ENCODE measurements around the gene HOXB7. TPM values are rescaled to one million over a fixed set of nuclear protein-coding genes. Genes with fewer than 3 reads are reported as not detected.

HOXB7 gene
- total RNA-seq, 2 experiments from 2014 or later = 0.29 TPM; not detected in 1

DNA sequence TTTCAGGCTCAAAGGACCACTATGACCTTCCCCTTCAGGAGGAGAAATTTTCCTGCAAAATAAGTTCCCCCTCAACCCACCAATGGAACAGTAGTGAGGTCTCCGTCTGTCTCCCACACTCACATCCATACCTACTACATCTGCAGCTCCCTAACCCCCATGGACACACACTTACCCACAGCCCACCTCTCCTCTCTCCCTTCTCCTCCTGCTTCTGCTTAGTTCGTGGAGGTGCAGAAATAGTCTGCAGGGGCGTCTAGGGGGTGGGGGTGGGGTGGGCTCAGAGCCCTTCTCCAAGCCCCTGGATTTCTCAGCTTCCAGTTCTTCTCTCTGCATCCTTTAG, 41.6 kb downstream of the HOXB7 start:
- Mint-ChIP-seq H3K4me3 (no peak overlapping the region), H3K4me1 (ENCODE audit: low read depth) (peaks cover 5% of the 10 kb centered on the region), H3K9me3 (no peaks in the 10 kb centered on the region), H3K27me3 (ENCODE audit: low read depth) (peaks cover 14% of the 10 kb centered on the region), H3K27ac (no peak overlapping the region), H3K36me3 (ENCODE audit: low read depth) (no peaks in the 10 kb centered on the region)
- intact Hi-C loops (cut with micrococcal nuclease) = no loop called here
- CTCF ChIA-PET = no interaction called here
- no peak for DNase-seq

DNA sequence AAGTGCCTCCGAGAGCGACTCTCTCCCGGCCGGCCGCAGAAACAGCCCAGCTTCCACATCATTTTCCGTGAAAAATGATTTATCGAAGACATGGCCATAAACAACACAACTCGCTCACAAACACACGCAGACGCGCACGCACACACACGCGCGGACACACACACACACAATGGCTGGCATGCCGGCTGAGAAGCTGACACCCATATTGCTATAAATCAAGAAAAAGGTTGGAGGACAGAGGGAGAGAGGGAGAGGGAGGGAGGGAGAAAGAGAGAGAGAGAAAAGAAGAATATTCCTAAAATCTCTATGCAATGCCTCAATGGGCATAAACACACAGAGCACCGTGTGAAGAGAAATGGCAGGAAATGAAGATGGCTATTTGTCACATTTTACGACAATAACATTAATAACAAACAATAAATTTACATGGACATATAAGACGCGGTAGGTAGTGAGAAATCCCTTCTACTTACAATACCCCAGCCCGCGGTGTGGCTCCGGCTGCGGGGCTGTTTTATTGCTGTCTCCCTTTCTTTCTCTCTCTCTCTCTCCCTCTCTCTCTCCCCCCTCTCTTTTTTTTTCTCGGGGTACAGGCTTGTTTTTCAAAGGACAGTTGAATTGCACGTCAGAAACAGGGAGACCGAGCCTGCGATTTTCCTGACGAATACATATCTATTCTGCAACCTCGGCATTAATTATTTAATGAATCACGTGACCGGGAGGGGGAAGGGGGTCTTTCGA, 42.1 kb downstream of the HOXB7 start:
- Mint-ChIP-seq H3K27me3 (ENCODE audit: low read depth) (peaks cover 16% of the 10 kb centered on the region), H3K27ac (no peak overlapping the region), H3K4me1 (ENCODE audit: low read depth) (peaks cover 5% of the 10 kb centered on the region), H3K36me3 (ENCODE audit: low read depth) (no peaks in the 10 kb centered on the region), H3K4me3 (peak overlapping the region; percentile 37), H3K9me3 (no peaks in the 10 kb centered on the region)
- CTCF ChIA-PET = interaction anchor here (0.6 kb wide), 1 partner anchor 762 kb away, joined by 3 read pairs; no protein-coding TSS in a partner anchor
- DNase-seq = no peak
- intact Hi-C loops (cut with micrococcal nuclease) = no loop called here

DNA sequence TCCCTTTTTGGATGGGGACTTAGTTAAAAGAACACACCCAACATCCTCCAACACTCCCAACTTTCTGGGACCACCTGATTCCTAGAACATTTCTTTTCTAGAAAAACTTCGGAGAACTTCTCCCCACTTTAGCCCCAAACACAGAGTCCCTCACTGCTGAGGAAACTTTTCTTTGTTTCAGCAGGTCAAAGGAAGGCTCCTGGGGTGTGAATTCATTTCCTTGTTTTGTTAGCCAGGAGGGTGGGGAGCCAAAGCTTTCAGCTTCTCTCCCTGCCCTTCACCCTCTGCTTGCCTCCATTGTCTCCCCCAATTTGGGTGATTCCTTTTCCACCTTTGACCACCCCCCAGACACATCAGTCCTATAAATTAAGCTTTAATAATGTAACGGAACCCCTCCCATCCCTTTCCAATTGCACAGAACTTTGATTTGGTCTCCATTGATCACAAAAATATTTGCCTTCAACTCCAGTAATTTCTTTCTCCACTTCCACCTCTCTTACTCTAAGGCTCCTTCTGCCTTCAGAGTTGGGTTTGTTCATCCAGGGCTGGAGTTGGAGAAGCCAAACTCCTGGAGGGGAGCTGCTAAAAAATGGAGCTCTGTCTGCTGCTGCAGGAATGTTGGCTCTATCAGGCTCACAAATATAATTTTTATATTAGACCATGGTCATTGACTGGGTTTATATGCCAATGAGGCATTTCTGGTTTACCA, 43.0 kb downstream of the HOXB7 start:
- Mint-ChIP-seq H3K4me1 (ENCODE audit: low read depth) (peaks cover 5% of the 10 kb centered on the region), H3K9me3 (no peaks in the 10 kb centered on the region), H3K27me3 (ENCODE audit: low read depth) (peaks cover 16% of the 10 kb centered on the region), H3K4me3 (no peak overlapping the region), H3K36me3 (ENCODE audit: low read depth) (no peaks in the 10 kb centered on the region), H3K27ac (no peak overlapping the region)
- intact Hi-C loops (cut with micrococcal nuclease) = no loop called here
- DNase-seq = no peak
- CTCF ChIA-PET = interaction anchor here (0.6 kb wide), 1 partner anchor 762 kb away, joined by 3 read pairs; no protein-coding TSS in a partner anchor

DNA sequence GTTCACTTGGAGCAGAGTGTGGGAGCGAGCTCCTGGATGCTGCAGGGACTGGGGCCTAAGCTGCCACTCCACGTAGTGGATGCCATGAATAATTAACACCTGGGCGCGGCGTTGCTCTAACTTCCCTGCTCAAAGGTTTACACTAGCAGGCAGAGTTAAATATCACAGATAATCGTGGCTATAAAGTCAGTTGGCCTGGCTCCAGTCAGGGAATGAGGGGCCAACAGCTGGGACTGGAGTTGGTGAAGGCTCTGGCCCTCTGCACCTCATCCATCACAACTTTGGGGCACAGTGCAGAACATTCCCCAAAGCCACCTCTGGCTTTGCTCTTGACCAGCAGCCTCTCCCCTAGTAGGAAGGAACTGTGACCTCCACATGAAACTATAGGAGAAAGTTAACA, 43.6 kb downstream of the HOXB7 start:
- Mint-ChIP-seq H3K4me1 (ENCODE audit: low read depth) (peaks cover 5% of the 10 kb centered on the region), H3K36me3 (ENCODE audit: low read depth) (no peaks in the 10 kb centered on the region), H3K27ac (no peak overlapping the region), H3K27me3 (ENCODE audit: low read depth) (peaks cover 20% of the 10 kb centered on the region), H3K4me3 (no peak overlapping the region), H3K9me3 (no peaks in the 10 kb centered on the region)
- intact Hi-C loops (cut with micrococcal nuclease) = no loop called here
- no peak for DNase-seq
- CTCF ChIA-PET = no interaction called here

DNA sequence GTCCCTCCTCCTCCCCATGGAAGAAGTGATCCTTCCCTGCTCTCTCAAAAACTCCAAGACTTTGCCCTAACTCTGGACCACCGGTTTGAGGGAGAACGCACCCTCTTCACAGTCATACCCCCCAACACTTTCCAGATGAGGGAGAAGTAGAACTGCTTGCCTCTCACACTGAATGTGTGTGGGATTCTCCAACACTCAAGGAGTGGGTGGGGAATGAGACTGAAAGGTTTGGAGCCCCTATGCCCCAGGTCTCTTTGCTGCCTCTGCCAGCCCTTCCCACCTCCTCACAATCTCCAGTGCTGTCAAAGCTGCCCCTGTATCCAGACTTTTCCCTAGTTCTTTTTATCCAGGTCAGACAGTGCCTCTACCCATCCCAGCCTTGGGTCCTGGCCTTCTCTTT, 44.1 kb downstream of the HOXB7 start:
- CTCF ChIA-PET = no interaction called here
- no peak for DNase-seq
- intact Hi-C loops (cut with micrococcal nuclease) = no loop called here
- Mint-ChIP-seq H3K4me3 (no peak overlapping the region), H3K27me3 (ENCODE audit: low read depth) (peaks cover 20% of the 10 kb centered on the region), H3K4me1 (ENCODE audit: low read depth) (peaks cover 5% of the 10 kb centered on the region), H3K9me3 (no peaks in the 10 kb centered on the region), H3K27ac (no peak overlapping the region), H3K36me3 (ENCODE audit: low read depth) (no peaks in the 10 kb centered on the region)

DNA sequence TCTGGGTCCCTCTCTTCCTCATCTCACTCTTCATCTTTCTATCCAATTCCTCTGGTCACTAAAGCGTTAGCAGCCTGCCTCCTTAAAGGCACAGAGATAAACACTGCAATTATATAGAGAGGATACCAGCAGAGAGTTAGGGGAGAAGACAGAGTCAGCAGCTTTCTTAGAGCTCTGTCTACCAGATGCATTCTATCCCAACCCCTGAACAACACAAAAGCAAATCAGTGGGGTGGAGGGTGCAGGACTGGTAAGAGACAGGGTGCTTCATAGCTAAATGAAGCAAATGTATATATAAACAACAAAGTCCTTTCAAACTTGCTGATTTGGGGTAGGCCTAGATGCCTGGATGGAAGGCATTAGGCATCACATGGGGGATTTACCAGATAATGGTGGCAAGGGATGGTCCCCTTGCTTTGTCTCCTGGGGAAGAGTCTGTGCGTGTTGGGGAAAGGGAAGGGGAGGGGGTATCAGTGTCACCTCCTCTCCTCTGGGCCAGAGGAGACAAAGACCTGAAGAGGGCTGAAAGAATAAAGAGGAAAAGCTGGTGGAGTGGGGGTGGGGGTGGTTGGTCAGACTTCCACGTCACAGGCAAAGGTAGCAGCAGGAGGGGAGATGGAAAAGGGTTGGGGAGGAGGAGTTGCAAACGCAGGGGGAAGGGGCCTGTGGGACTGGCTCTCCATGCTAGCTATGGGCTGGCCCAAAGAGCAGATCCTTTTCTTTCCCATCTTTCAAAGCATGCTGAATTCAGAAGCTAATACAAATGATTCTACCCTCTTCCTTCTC, 44.7 kb downstream of the HOXB7 start:
- Mint-ChIP-seq H3K9me3 (no peaks in the 10 kb centered on the region), H3K27me3 (ENCODE audit: low read depth) (peaks cover 20% of the 10 kb centered on the region), H3K36me3 (ENCODE audit: low read depth) (no peaks in the 10 kb centered on the region), H3K4me1 (ENCODE audit: low read depth) (peaks cover 5% of the 10 kb centered on the region), H3K27ac (no peak overlapping the region), H3K4me3 (no peak overlapping the region)
- CTCF ChIA-PET = interaction anchor here (0.6 kb wide), 1 partner anchor 137 kb away, joined by 4 read pairs; no protein-coding TSS in a partner anchor
- DNase-seq = no peak
- intact Hi-C loops (cut with micrococcal nuclease) = no loop called here

DNA sequence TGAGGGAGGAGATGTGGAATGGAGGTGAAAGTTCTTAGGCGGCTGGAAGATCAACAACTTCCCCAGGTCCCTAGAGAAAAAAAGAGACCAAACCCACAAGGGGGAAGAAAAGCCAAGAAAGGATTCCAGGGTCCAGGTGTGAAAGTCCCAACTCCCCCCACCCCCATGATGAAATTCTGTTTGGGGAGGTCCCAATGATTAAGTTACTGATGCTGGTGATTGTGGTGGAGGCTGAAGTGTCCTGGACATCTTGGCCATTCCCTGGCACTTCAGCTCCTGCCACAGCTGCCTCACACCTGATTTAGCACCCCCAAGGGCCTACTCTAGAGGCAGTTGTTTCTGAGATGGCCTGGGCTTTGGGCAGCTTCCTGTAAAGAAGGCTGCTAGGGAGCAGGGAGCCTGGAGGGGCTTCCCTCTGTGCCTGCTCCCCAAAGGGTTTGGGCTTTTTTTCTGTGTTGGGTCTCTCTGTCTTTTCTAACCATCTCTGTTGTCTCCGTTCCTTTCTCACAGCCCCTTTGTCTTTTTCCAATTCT, 45.7 kb downstream of the HOXB7 start:
- H3K4me3 Mint-ChIP-seq = no peak overlapping the region
- CTCF ChIA-PET = interaction anchor here (0.5 kb wide), 1 partner anchor 219 kb away, joined by 3 read pairs; no protein-coding TSS in a partner anchor
- H3K9me3 Mint-ChIP-seq = no peaks in the 10 kb centered on the region
- H3K27me3 Mint-ChIP-seq (ENCODE audit: low read depth) = peaks cover 20% of the 10 kb centered on the region
- DNase-seq = no peak
- peaks cover 5% of the 10 kb centered on the region for H3K4me1 Mint-ChIP-seq (ENCODE audit: low read depth)
- H3K27ac Mint-ChIP-seq = no peak overlapping the region
- no peaks in the 10 kb centered on the region for H3K36me3 Mint-ChIP-seq (ENCODE audit: low read depth)
- intact Hi-C loops (cut with micrococcal nuclease) = no loop called here

DNA sequence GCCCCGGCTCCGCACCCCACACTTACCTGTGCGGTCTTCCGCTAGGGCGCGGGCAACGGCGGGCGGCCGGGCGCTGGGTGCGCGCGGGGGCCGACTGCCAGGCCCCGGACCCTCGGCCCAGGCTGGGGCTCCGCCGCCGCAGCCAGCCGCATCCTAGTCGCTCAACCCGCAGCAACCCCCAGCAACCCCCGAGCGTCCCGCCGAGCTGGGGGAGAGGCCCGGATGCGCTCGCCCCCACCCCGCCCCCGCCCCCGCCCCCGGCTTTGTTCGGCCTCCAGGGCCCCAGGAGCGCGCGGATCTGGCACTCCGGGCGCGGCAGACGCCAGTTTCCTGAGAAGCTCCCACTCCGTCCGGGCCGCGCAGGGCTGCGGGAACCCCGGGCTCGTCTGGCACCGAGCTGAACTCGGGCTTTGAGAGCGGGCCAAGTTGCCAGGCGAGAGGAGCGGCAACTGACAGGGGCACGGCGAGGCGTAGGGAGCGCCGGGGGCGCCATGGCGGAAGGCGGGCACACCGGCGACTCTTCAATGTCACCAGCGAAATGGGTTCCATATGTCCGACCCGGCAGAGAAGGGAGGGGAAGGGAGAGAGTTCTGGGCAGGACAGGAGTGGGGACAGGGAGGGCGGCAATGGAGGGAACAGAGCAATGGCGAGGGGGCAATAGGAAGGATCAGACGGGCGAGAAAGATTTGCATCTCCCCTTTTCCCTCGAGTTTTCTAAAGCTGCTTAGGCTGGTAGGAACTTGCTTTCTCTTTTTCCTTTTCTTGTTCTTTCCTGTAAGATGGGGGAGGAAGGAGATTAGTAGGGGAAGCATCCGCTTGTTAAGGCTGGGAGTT, 46.4 kb downstream of the HOXB7 start:
- Mint-ChIP-seq H3K27me3 (ENCODE audit: low read depth) (peaks cover 20% of the 10 kb centered on the region), H3K4me3 (peak overlapping the region; percentile 33), H3K4me1 (ENCODE audit: low read depth) (peaks cover 5% of the 10 kb centered on the region), H3K27ac (no peak overlapping the region), H3K36me3 (ENCODE audit: low read depth) (no peaks in the 10 kb centered on the region), H3K9me3 (no peaks in the 10 kb centered on the region)
- CTCF ChIA-PET = interaction anchor here (0.5 to 0.6 kb wide), 2 partner anchors 15 to 219 kb away, joined by 3 read pairs; no protein-coding TSS in a partner anchor
- intact Hi-C loops (cut with micrococcal nuclease) = no loop called here
- DNase-seq = no peak

DNA sequence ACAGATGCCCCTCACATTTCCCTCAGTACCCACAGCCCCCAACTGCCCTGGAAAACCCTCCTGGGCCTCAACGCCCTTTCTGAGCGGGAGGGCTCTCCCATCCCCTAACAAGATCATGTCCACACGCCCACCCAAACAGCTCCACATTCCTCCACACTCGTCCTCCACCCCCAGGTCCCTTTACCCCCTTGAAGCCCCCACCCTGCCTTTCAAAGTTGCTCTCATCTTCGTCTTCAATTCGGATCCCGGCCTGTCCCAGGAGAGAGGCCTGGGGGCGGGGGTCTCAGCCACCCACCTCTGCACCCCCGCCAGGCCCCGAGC, 47.0 kb downstream of the HOXB7 start:
- Mint-ChIP-seq H3K27me3 (ENCODE audit: low read depth) (peaks cover 18% of the 10 kb centered on the region), H3K36me3 (ENCODE audit: low read depth) (no peaks in the 10 kb centered on the region), H3K9me3 (no peaks in the 10 kb centered on the region), H3K27ac (no peak overlapping the region), H3K4me3 (no peak overlapping the region), H3K4me1 (ENCODE audit: low read depth) (peaks cover 5% of the 10 kb centered on the region)
- DNase-seq = no peak
- CTCF ChIA-PET = interaction anchor here (0.6 kb wide), 1 partner anchor 15 kb away, joined by 3 read pairs; no protein-coding TSS in a partner anchor
- intact Hi-C loops (cut with micrococcal nuclease) = no loop called here

DNA sequence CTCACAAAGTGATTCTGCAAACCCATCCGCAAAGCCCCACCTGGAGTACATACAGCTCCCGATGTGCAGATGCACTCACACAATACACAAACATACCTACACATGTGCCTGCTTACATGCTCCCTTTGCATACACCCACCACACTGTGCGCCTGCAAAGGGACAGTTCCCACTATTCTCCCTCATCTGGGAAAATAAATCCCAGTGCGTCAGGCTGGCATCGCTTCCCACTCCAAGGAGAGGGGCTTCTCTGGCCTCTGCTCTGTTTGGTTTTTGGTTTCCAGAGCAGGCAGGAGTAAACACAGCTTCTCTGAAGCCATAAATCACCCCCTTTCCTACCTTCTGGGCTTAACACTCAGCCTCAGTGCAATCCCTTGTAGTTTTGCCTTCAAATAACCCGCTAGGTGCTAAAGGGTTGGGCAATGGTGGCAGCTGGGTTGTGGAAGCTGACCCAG, 47.4 kb downstream of the HOXB7 start:
- Mint-ChIP-seq H3K27me3 (ENCODE audit: low read depth) (peaks cover 17% of the 10 kb centered on the region), H3K36me3 (ENCODE audit: low read depth) (no peaks in the 10 kb centered on the region), H3K4me1 (ENCODE audit: low read depth) (peaks cover 2% of the 10 kb centered on the region), H3K27ac (no peak overlapping the region), H3K4me3 (no peak overlapping the region), H3K9me3 (no peaks in the 10 kb centered on the region)
- intact Hi-C loops (cut with micrococcal nuclease) = no loop called here
- CTCF ChIA-PET = interaction anchor here (0.6 kb wide), 1 partner anchor 14 kb away, joined by 3 read pairs; no protein-coding TSS in a partner anchor
- no peak for DNase-seq

DNA sequence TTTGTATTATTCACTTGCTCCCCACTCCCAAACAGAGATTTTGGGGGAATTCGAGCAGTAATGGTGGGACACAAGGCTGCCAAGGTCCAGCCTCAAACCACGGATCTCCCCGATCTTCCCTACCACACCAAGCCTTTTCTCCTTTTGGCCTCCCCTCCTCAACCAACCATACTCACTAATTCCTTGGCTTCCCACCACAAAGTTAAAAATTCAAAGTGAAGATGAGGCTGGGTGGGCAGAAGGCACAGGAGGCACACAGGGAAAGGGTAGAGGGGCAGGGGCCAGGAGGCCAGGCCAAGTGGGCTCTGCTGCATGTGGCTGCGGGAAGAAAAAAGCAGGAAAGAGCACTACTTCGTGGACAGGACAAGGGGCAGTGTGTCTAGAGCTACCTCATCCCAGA, 47.9 kb downstream of the HOXB7 start:
- Mint-ChIP-seq H3K4me1 (ENCODE audit: low read depth) (no peaks in the 10 kb centered on the region), H3K27ac (no peak overlapping the region), H3K9me3 (no peaks in the 10 kb centered on the region), H3K36me3 (ENCODE audit: low read depth) (no peaks in the 10 kb centered on the region), H3K4me3 (no peak overlapping the region), H3K27me3 (ENCODE audit: low read depth) (peaks cover 15% of the 10 kb centered on the region)
- no peak for DNase-seq
- CTCF ChIA-PET = no interaction called here
- intact Hi-C loops (cut with micrococcal nuclease) = no loop called here
